GM08714 (cell line): Measurements from ENCODE around the gene METTL26.
"Not testable (repeated sequence)": the region's sequence is repeated elsewhere in the genome, so short reads cannot be mapped to it uniquely, and the experiment has no call there.

ENCODE experiments used
- H3K4me3 ChIP-seq: fragments of 200-500 bp; sonication (Bioruptor generic); 2 replicates; pipeline ENCODE4 v1.5.1; 2014; ENCODE audit warnings: mild to moderate bottlenecking, low read length, inconsistent platforms
- ZNF274 ChIP-seq: IDR thresholded peaks from 2 replicates; pipeline ENCODE4 v1.6.1; 2012; ENCODE audit warnings: mild to moderate bottlenecking, low read depth, low read length

METTL26 gene

DNA sequence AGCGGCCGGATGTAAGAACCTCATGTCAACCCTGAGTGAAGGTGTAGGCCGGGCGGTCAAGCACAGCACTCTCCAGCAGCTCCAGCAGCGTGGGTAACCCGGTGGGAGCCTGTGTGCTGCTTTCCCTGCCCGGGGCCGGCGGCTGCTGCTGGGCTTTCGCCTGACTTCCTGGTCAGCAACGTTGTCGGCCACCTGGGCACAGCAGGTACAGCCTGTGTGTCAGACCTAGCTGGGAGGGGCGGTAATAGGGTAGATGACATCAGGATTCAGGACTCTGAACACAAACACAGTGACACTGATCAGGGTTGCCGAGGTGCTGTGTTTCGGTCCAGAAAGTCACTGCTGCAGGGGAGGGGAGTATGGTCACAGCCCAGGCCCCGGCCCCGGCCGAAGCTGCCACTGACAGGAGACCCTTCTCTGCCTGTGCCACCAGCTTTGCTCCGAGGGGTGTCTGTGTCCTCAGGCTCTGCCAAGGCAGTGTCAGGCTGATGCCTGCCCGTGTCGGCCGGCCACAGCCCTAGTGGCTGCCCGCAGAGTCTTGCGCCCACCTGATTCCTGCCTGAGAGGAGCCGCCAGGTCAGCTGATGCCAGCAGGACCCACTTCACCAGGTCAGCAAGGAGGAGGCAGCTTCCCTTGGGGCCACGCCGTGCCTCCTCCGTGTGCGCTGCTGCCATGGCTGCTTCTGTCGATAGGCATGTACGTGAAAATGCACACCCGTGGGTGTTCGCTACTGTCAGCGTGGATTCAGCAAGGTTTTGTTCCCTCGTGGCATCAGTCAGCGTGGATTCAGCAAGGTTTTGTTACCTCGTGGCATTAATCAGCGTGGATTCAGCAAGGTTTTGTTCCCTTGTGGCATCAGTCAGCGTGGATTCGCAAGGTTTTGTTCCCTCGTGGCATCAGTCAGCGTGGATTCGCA is 37.0 kb downstream of the METTL26 start:
- H3K4me3 ChIP-seq = no peak overlapping the region
- TF ChIP-seq ZNF274 = no peak

DNA sequence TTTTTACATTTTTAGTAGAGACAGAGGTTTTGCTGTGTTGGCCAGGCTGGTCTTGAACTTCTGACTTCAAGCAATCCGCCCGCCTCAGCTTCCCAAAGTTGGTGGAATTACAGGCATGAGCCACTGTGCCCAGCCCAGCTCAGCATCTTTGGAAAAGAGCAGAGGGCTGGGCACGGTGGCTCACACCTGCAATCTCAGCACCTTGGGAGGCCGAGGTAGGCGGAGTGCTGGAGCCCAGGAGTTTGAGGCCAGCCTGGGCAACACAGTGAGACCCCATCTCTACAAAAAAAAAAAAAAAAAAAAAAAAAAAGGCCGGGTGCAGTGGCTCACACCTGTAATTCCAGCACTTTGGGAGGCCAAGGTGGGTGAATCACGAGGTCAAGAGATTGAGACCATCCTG is 38.5 kb downstream of the METTL26 start:
- H3K4me3 ChIP-seq = not testable (repeated sequence)

DNA sequence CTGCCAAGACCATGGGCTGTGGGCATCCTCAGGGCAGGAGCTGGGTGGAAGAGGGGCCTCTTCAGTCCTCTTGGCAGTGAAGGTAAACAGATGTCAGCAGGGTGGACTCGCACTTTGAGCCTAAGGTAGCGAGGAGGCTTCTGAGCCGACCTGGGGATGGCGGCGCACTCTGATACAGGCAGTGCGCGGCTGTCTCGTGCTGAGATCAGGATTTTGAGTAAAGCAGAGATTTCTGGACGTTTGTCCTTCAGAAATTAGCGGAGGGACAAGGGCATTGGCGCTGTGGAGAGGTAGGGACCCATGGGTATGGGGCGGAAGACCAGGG is 39.4 kb downstream of the METTL26 start:
- H3K4me3 ChIP-seq = no peak overlapping the region
- TF ChIP-seq ZNF274 = no peak

DNA sequence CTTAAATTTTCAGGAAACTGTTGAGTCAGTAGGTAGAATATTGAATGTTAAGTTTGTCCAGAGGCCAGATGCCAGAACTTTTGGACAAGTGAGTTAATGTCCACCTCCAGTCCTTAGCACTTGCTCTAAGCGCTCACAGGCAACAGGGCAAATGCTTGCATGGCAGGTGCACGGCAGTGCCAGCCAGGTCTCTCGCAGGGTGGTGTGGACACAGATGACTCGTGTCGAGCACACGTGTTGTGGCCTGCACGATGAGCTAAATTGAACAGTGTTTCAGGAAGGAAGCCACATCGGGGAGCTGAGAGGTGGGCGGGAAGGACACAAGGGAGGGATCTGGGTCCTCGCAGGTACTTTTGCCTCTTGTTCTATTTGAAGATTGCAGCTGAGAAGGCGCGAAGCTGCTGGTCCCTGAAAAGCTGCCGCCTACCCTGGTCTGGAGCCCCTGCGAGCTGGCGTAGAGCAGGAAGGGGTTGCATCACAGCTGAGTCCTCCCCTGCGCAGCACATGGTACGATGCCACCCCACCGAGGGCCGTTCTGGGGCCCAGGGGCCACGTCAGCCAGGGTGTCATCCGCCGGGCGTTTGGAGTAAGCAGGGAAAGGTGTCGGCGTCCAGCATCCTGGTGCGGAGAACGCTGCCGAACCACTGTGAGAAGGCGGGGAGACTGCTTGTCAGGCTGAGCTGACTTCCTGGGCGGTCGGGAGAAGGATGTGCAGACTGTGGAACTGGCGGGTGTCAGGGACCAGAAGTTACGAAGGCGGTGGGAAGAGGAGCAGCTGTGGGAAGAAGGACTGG is 40.0 kb downstream of the METTL26 start:
- H3K4me3 ChIP-seq = no peak overlapping the region

DNA sequence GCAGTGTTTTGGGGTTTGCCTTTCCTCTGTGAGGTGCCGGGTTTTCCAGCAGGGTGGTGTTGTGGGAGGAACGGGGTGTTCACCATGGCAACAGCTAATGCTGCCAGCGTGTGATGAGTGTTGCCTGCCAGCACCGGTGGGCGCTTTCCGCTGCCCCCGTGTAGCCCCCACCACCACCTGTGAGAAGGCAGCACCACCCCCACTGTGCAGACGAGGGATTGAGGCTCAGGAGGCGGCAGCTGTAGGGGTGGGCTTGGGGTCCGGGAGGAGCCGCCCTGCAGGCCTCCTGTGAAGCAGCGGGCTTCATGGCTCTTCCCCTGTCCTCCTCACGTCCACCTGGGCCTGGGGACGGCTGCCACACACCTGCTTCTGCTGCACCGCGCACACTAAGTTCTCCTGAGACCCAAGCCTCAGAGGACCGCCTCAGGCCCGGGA is 41.0 kb downstream of the METTL26 start:
- H3K4me3 ChIP-seq = no peak overlapping the region
- TF ChIP-seq ZNF274 = no peak

More for the DNA sequence above, 40.0 kb downstream of the METTL26 start:
- TF ChIP-seq ZNF274 = no peak

DNA sequence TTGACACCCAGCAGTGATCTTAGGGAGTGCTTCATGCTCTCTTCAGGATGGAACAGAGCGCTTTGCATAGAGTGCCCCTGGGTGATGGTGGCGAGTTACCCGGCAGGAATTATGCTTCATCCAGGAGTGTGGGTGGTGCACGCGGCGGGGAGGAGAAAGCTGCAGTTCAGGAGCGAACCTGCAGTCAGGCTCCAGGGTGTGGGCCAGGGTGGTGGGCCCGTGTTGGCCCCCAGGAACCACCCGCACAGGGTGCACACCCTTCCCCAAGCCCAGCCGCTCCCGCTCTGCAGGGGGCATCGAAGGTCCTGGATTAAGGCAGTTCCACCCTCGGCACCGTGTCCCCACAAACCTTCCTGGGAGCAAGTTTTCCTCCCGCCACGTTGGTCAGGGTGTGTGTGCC is 42.3 kb downstream of the METTL26 start:
- H3K4me3 ChIP-seq = no peak overlapping the region
- no peak for TF ChIP-seq ZNF274

DNA sequence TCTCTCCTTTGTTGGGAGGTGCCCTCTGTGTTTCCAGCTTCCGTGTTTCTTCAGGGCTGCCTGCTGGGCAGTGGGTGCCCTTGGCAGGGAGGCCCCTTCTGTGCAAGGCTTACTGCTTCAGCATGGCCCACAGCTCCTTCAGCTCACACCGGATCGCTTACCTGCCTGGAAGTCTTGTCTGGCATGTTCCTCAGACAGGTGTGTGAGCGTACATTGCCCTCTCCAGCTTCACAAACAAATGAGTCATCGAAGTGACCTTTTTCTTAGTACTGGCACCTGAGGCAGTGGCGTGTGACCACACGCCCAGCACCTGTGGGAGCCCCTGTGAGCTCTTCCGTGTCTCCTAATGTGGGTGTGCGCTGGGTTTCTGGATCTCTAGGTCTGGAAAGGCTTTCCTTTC is 42.7 kb downstream of the METTL26 start:
- no peak overlapping the region for H3K4me3 ChIP-seq
- TF ChIP-seq ZNF274 = no peak

DNA sequence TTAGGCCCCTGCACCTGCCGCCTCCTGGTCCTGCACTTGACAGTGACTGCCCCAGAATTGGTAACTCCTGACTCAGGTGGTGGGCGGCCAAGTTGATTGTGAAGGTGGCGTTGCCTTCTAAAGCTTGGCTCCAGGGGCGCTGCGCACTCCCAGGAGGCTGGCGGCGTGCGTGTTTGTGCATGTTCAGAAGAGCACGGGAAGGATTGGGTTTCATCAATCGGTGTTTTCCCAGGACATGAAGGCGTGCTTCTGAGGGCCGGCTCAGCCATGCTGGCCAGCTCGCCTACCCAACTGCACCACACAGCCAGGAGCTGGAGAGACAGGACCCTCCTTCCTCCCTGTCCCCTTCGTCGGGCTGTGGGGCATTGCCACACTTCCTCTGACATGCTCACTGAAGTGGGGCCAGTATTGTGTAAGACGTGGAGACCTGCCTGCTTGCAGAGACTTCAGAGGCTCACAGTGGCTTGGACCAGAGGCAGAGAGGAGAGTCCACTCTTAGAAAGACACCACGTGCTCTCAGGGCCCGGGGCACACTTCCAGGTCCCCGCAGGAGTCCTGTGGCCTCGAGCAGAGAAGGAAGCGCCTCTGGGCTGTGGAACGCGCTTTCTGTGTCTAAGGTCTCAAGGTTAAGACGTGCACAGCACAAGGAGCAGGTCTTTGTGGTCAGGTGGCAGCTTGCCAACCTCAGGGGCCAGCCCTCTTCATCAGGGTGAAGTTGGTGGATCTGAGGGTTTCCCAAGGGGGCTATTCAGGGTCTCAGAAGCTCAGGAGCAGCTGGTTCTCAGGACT is 43.4 kb downstream of the METTL26 start:
- H3K4me3 ChIP-seq = no peak overlapping the region
- no peak for TF ChIP-seq ZNF274

DNA sequence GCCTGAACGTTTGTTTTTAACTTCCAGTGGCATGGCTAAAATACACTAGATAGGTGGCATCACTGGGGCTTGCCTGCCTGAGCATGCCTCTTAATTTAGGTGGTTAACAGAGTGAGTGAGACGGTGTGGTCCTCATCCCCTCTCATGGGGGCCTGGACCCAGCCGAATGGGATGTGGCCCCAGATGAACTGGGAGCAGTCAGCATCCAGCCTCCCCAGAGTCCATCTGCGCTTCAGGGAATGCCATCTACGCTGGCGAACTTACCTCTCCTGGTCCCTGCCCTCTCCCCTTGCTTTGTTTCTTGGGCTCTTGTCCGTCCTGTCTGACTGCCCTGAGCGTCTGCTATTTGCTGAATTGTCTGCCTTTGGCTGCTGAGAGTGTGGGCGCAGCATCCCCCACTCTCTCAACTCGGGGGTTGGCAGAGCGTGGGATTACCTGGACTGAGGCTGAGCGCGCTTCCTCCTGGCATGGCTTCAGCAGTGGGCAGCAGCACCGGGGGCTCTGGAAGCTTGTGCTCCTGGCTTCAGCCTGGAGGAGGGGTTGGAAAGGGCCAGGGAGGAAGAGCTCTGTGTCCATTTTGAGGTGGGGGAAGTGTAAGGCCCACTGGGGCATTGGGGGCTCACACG is 44.1 kb downstream of the METTL26 start:
- no peak for TF ChIP-seq ZNF274
- no peak overlapping the region for H3K4me3 ChIP-seq

DNA sequence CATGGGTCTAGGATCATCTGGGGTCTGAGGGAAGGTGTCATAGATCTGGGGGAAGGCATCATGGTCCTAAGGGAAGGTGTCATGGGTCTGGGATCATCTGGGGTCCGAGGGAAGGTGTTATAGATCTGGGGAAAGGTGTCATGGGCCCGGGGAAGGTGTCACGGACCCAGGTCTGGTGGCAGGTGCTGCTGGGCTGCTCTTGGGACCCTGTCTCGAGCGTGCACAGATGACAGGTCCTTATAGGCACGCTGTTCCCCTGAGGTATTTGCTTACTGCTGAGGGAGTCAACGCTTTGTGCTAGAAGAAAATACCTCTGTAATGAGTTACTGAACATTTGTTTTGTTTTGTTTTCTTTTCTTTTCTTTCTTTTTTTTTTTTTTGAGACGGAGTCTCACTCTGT is 44.9 kb downstream of the METTL26 start:
- H3K4me3 ChIP-seq = no peak overlapping the region; the same call in 1 of the 2 replicates
- TF ChIP-seq ZNF274 = no peak

DNA sequence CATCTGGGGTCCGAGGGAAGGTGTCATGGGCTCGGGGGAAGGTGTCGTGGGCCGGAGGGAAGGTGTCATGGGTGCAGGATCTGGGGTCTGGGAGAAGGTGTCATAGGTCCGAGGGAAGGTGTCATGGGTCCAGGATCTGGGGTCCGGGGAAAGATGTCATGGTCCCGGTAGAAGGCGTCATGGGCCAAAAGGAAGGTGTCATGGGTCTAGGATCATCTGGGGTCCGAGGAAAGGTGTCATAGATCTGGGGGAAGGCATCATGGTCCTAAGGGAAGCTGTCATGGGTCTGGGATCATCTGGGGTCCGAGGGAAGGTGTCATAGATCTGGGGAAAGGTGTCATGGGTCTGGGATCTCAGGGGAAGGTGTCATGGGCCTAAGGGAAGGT is 45.3 kb downstream of the METTL26 start:
- TF ChIP-seq ZNF274 = no peak
- peak overlapping the region; percentile 77 for H3K4me3 ChIP-seq

DNA sequence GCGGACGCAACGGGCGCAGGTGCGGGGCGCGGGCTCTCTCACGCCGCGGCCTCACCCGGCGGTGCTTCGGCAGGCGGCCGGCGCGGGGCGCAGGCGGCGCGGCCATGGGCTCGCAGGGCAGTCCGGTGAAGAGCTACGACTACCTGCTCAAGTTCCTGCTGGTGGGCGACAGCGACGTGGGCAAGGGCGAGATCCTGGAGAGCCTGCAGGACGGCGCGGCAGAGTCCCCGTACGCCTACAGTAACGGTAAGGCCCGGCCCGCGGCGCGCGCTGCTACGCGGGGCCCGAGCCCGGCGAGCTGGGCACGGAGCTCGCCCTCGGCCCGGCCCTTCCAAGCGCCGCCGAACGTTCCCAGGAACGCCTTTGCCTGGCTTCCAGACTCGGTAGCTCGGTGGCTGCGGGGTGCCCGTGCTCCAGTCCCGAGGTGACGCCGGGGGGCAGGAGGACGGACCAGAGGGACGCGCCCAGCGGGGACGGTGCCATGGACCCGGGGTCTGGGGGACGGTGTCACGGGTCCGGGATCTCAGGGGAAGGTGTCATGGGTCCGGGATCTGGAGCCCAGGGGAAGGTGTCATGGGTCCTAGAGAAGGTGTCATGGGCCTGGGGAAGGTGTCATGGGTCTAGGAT is 45.8 kb downstream of the METTL26 start:
- no peak for TF ChIP-seq ZNF274
- H3K4me3 ChIP-seq = peak overlapping the region; percentile 77

DNA sequence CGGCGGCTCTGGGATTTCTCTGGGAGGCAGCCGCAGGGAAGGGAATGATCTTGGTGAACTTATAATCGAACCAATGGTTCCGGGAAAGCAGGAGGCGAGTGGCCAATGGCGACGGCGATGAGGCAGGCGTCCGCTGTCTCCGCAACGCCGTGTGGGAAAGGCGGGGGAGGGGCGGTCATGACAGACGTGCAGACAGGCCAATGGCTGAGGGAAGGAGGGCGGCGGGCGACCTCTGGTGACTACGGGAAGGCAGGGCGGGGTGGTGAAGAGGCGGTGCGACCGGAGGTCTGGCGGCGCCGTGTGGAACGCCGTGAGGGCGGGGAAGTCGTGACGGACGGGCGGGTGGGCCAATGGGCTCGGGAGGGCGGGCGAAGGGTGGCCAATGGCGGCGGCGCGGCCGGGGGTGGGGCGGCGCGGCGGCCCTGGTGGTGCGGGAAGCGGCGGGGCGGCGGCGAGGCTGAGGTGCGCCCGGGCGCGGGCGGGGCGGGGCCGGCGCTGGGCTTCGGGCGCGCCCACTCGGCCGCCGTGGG is 46.4 kb downstream of the METTL26 start, which contains the start of gene RAB40C:
RAB40C (plus strand) TSS at position 409 of the 530 bp plus-strand sequence. CDS start 226 bp downstream, outside the sequence.
- peak within 1 kb of the TSS; percentile 83 for H3K4me3 ChIP-seq

More for the DNA sequence above, 46.4 kb downstream of the METTL26 start, which contains the start of gene RAB40C:
- TF ChIP-seq ZNF274 = no peak
